T-cell (primary cell): ENCODE results near the gene SORT1. TPM values are rescaled to one million over a fixed set of nuclear protein-coding genes. Genes with fewer than 3 reads are reported as not detected.
A peak's percentile ranks its signal among the peaks of the same experiment; 100 is the strongest.
"Not testable (repeated sequence)": the region's sequence is repeated elsewhere in the genome, so short reads cannot be mapped to it uniquely, and the experiment has no call there.

Experiments
- ATAC-seq, 4 experiments: fragments of 200-7000 bp in 3 of 4; fragments of 150-1000 bp in 1 of 4; cut with Tn5 transposase; replicated peaks in 1 of 4; 1 replicate in 3 of 4; 2 replicates in 1 of 4; pipeline ENCODE4 v1.10.0; 2021; ENCODE audit warnings: moderate library complexity in 3 of 4, mild to moderate bottlenecking in 2 of 4, moderate number of reproducible peaks in 1 of 4
- CTCF ChIA-PET, 2 donors: fragments of 300-600 bp; sonication (Branson Sonifier 250); formaldehyde crosslinking; loops; one replicate each; lab custom pipeline; 2022; ENCODE audit warnings: antibody characterized with exemption in 2 of 2; lab: Charles Lee
- POLR2A ChIA-PET, 2 donors: fragments of 300-600 bp; sonication (Branson Sonifier 250); formaldehyde crosslinking; loops; one replicate each; lab custom pipeline; 2022; ENCODE audit warnings: antibody characterized with exemption in 2 of 2; lab: Charles Lee
- DNase-seq, 35 experiments: peaks; one replicate each; pipeline versions ENCODE4 v3.0.0 to v3.0.0-alpha.2; 2013 to 2023
- H3K27ac ChIP-seq: one replicate; pipeline ENCODE4 v1.5.1; 2013; ENCODE audit warnings: low read length
- H3K27me3 ChIP-seq, 2 experiments: replicated peaks in 1 of 2; 1 replicate in 1 of 2; 2 replicates in 1 of 2; pipeline versions ENCODE4 v1.6.1 to v1.7.0; 2013; ENCODE audit warnings: low read length in 1 of 2, mixed read lengths in 1 of 2; ENCODE audit not compliant: control insufficient read depth in 2 of 2, insufficient read depth in 2 of 2; ENCODE audit errors: extremely low read depth in 1 of 2
- H3K36me3 ChIP-seq, 2 donors: 1 replicate in 1 of 2; 2 replicates in 1 of 2; pipeline versions ENCODE4 v1.6.1 to v1.7.0; 2013; ENCODE audit warnings: low read length in 1 of 2; ENCODE audit not compliant: control insufficient read depth in 2 of 2, insufficient read depth in 1 of 2; ENCODE audit errors: extremely low read depth in 1 of 2
- H3K4me1 ChIP-seq, 2 experiments: 1 replicate in 1 of 2; 2 replicates in 1 of 2; pipeline versions ENCODE4 v1.6.1 to v1.7.0; 2013; ENCODE audit warnings: low read length in 2 of 2, mixed read lengths in 1 of 2; ENCODE audit not compliant: insufficient read depth in 2 of 2, control insufficient read depth in 1 of 2; ENCODE audit errors: extremely low read depth in 1 of 2
- H3K4me3 ChIP-seq, 2 donors: 1 replicate in 1 of 2; 2 replicates in 1 of 2; pipeline versions ENCODE4 v1.5.1 to v1.7.0; 2013; ENCODE audit warnings: mild to moderate bottlenecking in 2 of 2, low read length in 1 of 2, moderate library complexity in 1 of 2; ENCODE audit not compliant: control insufficient read depth in 1 of 2; ENCODE audit errors: extremely low read depth in 1 of 2
- H3K9me3 ChIP-seq: 2 replicates; pipeline ENCODE4 v1.7.0; 2013
- H3K27ac Mint-ChIP-seq, 2 donors: one replicate each; pipeline ENCODE4 v1.8.0; 2020 to 2021; ENCODE audit warnings: mild to moderate bottlenecking in 2 of 2, mixed read lengths in 2 of 2
- H3K27me3 Mint-ChIP-seq, 2 donors: one replicate each; pipeline ENCODE4 v1.8.0; 2021 to 2022; ENCODE audit warnings: mixed read lengths in 2 of 2
- H3K36me3 Mint-ChIP-seq: one replicate; pipeline ENCODE4 v1.8.0; 2021; ENCODE audit warnings: mixed read lengths
- H3K4me1 Mint-ChIP-seq, 3 donors: one replicate each; pipeline ENCODE4 v1.8.0; 2020 to 2022; ENCODE audit warnings: mixed read lengths in 3 of 3, mild to moderate bottlenecking in 1 of 3
- H3K4me3 Mint-ChIP-seq, 3 donors: one replicate each; pipeline ENCODE4 v1.8.0; 2020 to 2022; ENCODE audit warnings: mild to moderate bottlenecking in 3 of 3, mixed read lengths in 3 of 3, moderate library complexity in 3 of 3
- H3K9me3 Mint-ChIP-seq, 3 donors: one replicate each; pipeline ENCODE4 v1.8.0; 2020 to 2022; ENCODE audit warnings: mixed read lengths in 3 of 3
- WGBS: methylation state at CpG from one replicate; pipeline ENCODE4 v1.1.5; 2013; ENCODE audit warnings: missing lambda C conversion rate; ENCODE audit not compliant: insufficient coverage; 5-methylcytosine and 5-hydroxymethylcytosine counted together
- total RNA-seq, 35 experiments: library from RNA in 6 of 35; stranded (reverse) in 6 of 35; fragments of 120-200 nt in 1 of 35; gene quantifications; one replicate each; pipeline versions ENCODE4 v1.2.1 to v1.2.4 and lab custom pipeline; 2013 to 2026

Gene SORT1
- total RNA-seq, 5 donors from 2014 or later (not counting 1 experiment from before 2014, with no cell fraction given), result 0.82 to 2.9 (median 1.5) TPM

DNA sequence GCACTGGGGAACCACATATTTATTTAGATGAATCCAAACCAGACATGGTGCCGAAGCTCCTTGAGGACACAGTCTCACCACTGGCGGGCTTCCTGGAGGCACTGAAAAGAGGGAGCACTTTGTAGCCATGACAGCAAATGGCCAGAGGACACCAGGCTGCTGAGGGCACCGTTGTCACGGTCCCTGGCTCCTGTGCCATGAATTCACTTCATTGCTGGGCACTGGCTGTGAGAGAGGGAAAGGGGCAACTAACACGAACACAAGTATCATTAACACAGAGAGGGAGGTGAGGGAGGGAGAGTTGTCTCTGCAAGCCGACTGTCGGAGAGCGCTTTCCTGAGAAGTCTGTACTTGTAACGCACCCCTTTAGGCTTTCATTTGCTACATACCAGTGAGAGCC, 105.4 kb downstream of the SORT1 start:
- H3K4me1 Mint-ChIP-seq, result no peaks in the 10 kb centered on the region
- H3K36me3 Mint-ChIP-seq, result no peaks in the 10 kb centered on the region
- ATAC-seq (no peak), DNase-seq (no peak)
- H3K4me3 Mint-ChIP-seq, result no peak overlapping the region
- H3K27me3 Mint-ChIP-seq, result peaks cover 8 to 14% of the 10 kb centered on the region in 2 donors
- no peak overlapping the region for H3K4me3 ChIP-seq
- 84% methylated on average over 6 of the region's 9 CpGs for WGBS
- H3K36me3 ChIP-seq, result no peaks in the 10 kb centered on the region
- ChIA-PET POLR2A (no interaction called here), CTCF (interaction anchor here in 1 of 2 donors (0.6 kb wide), 1 partner anchor 83 kb away, joined by 5 read pairs; no protein-coding TSS in a partner anchor)
- no peak overlapping the region for H3K27ac ChIP-seq
- H3K9me3 ChIP-seq, result no peaks in the 10 kb centered on the region
- no peaks in the 10 kb centered on the region for H3K4me1 ChIP-seq
- peaks cover 0 to 24% of the 10 kb centered on the region in 2 experiments for H3K27me3 ChIP-seq
- H3K27ac Mint-ChIP-seq, result no peak overlapping the region
- no peaks in the 10 kb centered on the region for H3K9me3 Mint-ChIP-seq

DNA sequence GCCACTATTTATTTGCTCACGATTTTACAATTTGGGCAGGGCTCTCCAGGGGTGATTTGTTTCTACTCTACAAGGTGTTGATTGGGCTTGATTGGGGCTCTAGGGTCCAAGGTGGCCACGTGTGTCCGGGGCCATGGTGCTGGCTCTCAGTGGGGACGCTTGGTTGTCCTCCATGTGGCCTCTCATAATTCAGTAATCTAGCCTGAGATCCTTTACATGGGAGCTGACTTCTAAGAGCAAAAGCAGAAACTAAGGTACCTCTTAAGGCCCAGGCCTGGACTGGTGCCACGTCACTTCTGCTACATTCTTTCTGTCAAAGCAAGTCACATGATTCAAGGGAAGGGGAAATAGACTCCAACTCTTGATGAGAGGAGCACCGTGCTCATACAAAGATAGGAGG, 106.7 kb downstream of the SORT1 start:
- Histone ChIP-seq H3K4me1 (no peaks in the 10 kb centered on the region), H3K9me3 (no peaks in the 10 kb centered on the region), H3K4me3 (no peak overlapping the region), H3K36me3 (no peaks in the 10 kb centered on the region), H3K27me3 (peaks cover 0 to 13% of the 10 kb centered on the region in 2 experiments), H3K27ac (no peak overlapping the region)
- ChIA-PET CTCF (no interaction called here), POLR2A (no interaction called here)
- no peak for ATAC-seq
- no peak overlapping the region for H3K4me3 Mint-ChIP-seq
- no peak for DNase-seq
- H3K27me3 Mint-ChIP-seq, result peaks cover 8 to 12% of the 10 kb centered on the region in 2 donors
- peak overlapping the region in 1 of 2 donors; percentile 72 for H3K27ac Mint-ChIP-seq
- 71% methylated on average over 4 of the region's 6 CpGs for WGBS
- H3K4me1 Mint-ChIP-seq, result no peaks in the 10 kb centered on the region
- H3K36me3 Mint-ChIP-seq, result no peaks in the 10 kb centered on the region
- H3K9me3 Mint-ChIP-seq, result no peaks in the 10 kb centered on the region

GRCh38 chr1:109290137-109290536, 107.6 kb downstream of the SORT1 start:
- Histone ChIP-seq H3K27me3 (peaks cover 0 to 6% of the 10 kb centered on the region in 2 experiments), H3K4me1 (no peaks in the 10 kb centered on the region), H3K9me3 (no peaks in the 10 kb centered on the region), H3K27ac (no peak overlapping the region), H3K36me3 (no peaks in the 10 kb centered on the region), H3K4me3 (no peak overlapping the region)
- Mint-ChIP-seq H3K9me3 (no peaks in the 10 kb centered on the region), H3K4me1 (no peaks in the 10 kb centered on the region), H3K4me3 (no peak overlapping the region), H3K27ac (no peak overlapping the region), H3K36me3 (no peaks in the 10 kb centered on the region), H3K27me3 (peaks cover 3 to 8% of the 10 kb centered on the region in 2 donors)
- ChIA-PET POLR2A (no interaction called here), CTCF (no interaction called here)
- WGBS, result no CpG with 5 or more reads among the region's 1 CpG
- no peak for DNase-seq
- ATAC-seq, result no peak

- H3K4me3 Mint-ChIP-seq, H3K27me3 ChIP-seq, H3K27ac ChIP-seq, CTCF ChIA-PET, H3K27me3 Mint-ChIP-seq, H3K36me3 ChIP-seq, H3K9me3 ChIP-seq, H3K9me3 Mint-ChIP-seq, H3K4me3 ChIP-seq, H3K36me3 Mint-ChIP-seq, ATAC-seq, H3K27ac Mint-ChIP-seq, DNase-seq: not testable (repeated sequence)
- peaks cover 18 to 21% (median 18%) of the 10 kb centered on the region in 3 donors for H3K4me1 Mint-ChIP-seq
- POLR2A ChIA-PET, result interaction anchor here in 1 of 2 donors (0.7 kb wide), 1 partner anchor 141 kb away, joined by 5 read pairs; no protein-coding TSS in a partner anchor
- WGBS, result 85% methylated on average over 2 of the region's 5 CpGs
- H3K4me1 ChIP-seq, result peaks cover 6 to 22% of the 10 kb centered on the region in 2 experiments
Measured at GRCh38 chr1:109286762-109287161, 111.0 kb downstream of the SORT1 start.

GRCh38 chr1:109283748-109284600, 113.7 kb downstream of the SORT1 start:
- DNase-seq (peak in 1 of 35 experiments; percentile 5), ATAC-seq (no peak)
- POLR2A ChIA-PET, result interaction anchor here in 1 of 2 donors (0.6 kb wide), 1 partner anchor 247 kb away, joined by 3 read pairs; no protein-coding TSS in a partner anchor
- Histone ChIP-seq H3K9me3 (no peaks in the 10 kb centered on the region), H3K27me3 (peaks cover 0 to 2% of the 10 kb centered on the region in 2 experiments), H3K4me3 (peak overlapping the region; percentile 82 to 88), H3K4me1 (peaks cover 6 to 23% of the 10 kb centered on the region in 2 experiments), H3K27ac (peak overlapping the region; percentile 56), H3K36me3 (no peaks in the 10 kb centered on the region)
- Mint-ChIP-seq H3K36me3 (no peaks in the 10 kb centered on the region), H3K27me3 (no peaks in the 10 kb centered on the region), H3K9me3 (no peaks in the 10 kb centered on the region), H3K4me1 (peaks cover 18 to 21% (median 18%) of the 10 kb centered on the region in 3 donors), H3K27ac (peak overlapping the region; percentile 86 to 91), H3K4me3 (peak overlapping the region; percentile 92 to 97 (median 94))
- WGBS, result 100% methylated on average over 2 of the region's 17 CpGs
- CTCF ChIA-PET, result interaction anchor here in 1 of 2 donors (1.2 kb wide), 1 partner anchor 248 kb away, joined by 9 read pairs; no protein-coding TSS in a partner anchor

- Histone ChIP-seq H3K4me1 (peaks cover 6 to 23% of the 10 kb centered on the region in 2 experiments), H3K36me3 (no peaks in the 10 kb centered on the region), H3K27me3 (peaks cover 0 to 2% of the 10 kb centered on the region in 2 experiments), H3K9me3 (no peaks in the 10 kb centered on the region), H3K4me3 (peak within 1 kb of the TSS; percentile 82 to 88), H3K27ac (peak within 1 kb of the TSS; percentile 56)
- H3K4me3 Mint-ChIP-seq, result peak within 1 kb of the TSS; percentile 92 to 97 (median 94)
- H3K4me1 Mint-ChIP-seq, result peaks cover 18 to 21% (median 18%) of the 10 kb centered on the region in 3 donors
- H3K27ac Mint-ChIP-seq, result peak within 1 kb of the TSS; percentile 86 to 91
- ChIA-PET POLR2A (interaction anchor here (0.6 kb wide), 3 partner anchors 126 to 248 kb away, joined by 3 read pairs; no protein-coding TSS in a partner anchor), CTCF (interaction anchor here (0.6 to 1.7 kb wide), 8 partner anchors 116 to 547 kb away, joined by 3 to 12 read pairs (median 5); partner anchors contain the start of genes ATXN7L2 (in 1 of the 2) and PSMA5 (in 1 of the 2))
- DNase-seq (peak; percentile 69 to 94 (median 83)), ATAC-seq (peak; percentile 96 to 98 (median 96))
- no peaks in the 10 kb centered on the region for H3K9me3 Mint-ChIP-seq
- no peaks in the 10 kb centered on the region for H3K36me3 Mint-ChIP-seq
- no peaks in the 10 kb centered on the region for H3K27me3 Mint-ChIP-seq
- WGBS, result 2% methylated on average over 40 of the region's 56 CpGs
Measured at GRCh38 chr1:109282952-109283747, 114.6 kb downstream of the SORT1 start, which contains the start of gene PSRC1. Gene PSRC1, minus strand, starts transcription at chr1:109283145.
